Measurements from ENCODE around the gene AP3B2. TPM values are rescaled to one million over a fixed set of nuclear protein-coding genes. Genes with fewer than 3 reads are reported as not detected.

Gene AP3B2
- polyA plus RNA-seq: 0.25 to 0.41 TPM (median 0.31 TPM) in 3 replicates
- polyA plus RNA-seq (2011; ENCODE audit: low read depth): 0.40 TPM
- 0.38 and 0.46 TPM in 2 replicates for polyA plus RNA-seq (2011; cell fraction: cytosol; rRNA removed)
- polyA plus RNA-seq (2011; cell fraction: nucleus; rRNA removed): 2.1 and 3.7 TPM in 2 replicates
- polyA plus RNA-seq (2012; ENCODE audit: low replicate concordance): 0.14 and 0.25 TPM in 2 replicates
- 0.36 TPM in 1 of 3 replicates, not detected in the others for polyA minus RNA-seq
- polyA minus RNA-seq (2011; cell fraction: cytosol; rRNA and poly(A)+ RNA removed): not detected
- 1.1 and 1.4 TPM in 2 replicates for polyA minus RNA-seq (2011; cell fraction: nucleus; rRNA and poly(A)+ RNA removed)

- Histone ChIP-seq H4K20me1 (ENCODE audit: control insufficient read depth, extremely low read depth, insufficient read depth, low read length) (no peaks in the 10 kb centered on the region), H3K79me2 (ENCODE audit: control insufficient read depth, insufficient read depth, low read length) (no peaks in the 10 kb centered on the region), H3K36me3 (ENCODE audit: control insufficient read depth in 2 of 2, extremely low read depth in 1 of 2, insufficient read depth in 2 of 2, low read length in 2 of 2) (no peaks in the 10 kb centered on the region), H3K4me2 (ENCODE audit: control insufficient read depth, extremely low read depth, insufficient read depth, low read depth, low read length) (peak within 1 kb of the TSS; percentile 79), H2AFZ (ENCODE audit: control insufficient read depth, low read length) (peak within 1 kb of the TSS; percentile 71), H3K9me1 (ENCODE audit: control insufficient read depth, extremely low read depth, insufficient read depth, low read length) (no peaks in the 10 kb centered on the region), H3K9ac (ENCODE audit: control insufficient read depth, extremely low read depth, insufficient read depth, low read length) (no peak within 1 kb of the TSS), H3K9me3 (ENCODE audit: control insufficient read depth, low read depth, low read length) (no peaks in the 10 kb centered on the region), H3K27ac (ENCODE audit: control insufficient read depth, insufficient read depth, low read length) (no peak within 1 kb of the TSS), H3K4me3 (ENCODE audit: control insufficient read depth in 2 of 3, extremely low read depth in 1 of 3, insufficient read depth in 2 of 3, low read depth in 1 of 3, low read length in 3 of 3) (peak within 1 kb of the TSS; percentile 63 to 75 (median 67)), H3K27me3 (ENCODE audit: control insufficient read depth, extremely low read depth, insufficient read depth, low read length) (no peaks in the 10 kb centered on the region), H3K4me1 (ENCODE audit: control insufficient read depth, extremely low read depth, insufficient read depth, low read length) (peaks cover 3% of the 10 kb centered on the region)
- DNase-seq (ENCODE audit: low read depth, low spot score) (peak; percentile 13), FAIRE-seq (no peak)
- dilution Hi-C loops (cut with MboI; ENCODE audit: extremely low pct_ligation_motif_present, low sequenced_read_pairs): no loop called here
- TF ChIP-seq EZH2 (IDR thresholded peaks at IDR 0.05; ENCODE audit: low read length) (no peak), CTCF (optimal IDR thresholded peaks at IDR 0.05 in 1 of 3, IDR thresholded peaks at IDR 0.05 in 1 of 3, conservative IDR thresholded peaks at IDR 0.05 in 1 of 3; ENCODE audit: extremely low read depth in 1 of 3, insufficient read depth in 2 of 3, low read length in 3 of 3) (no peak)
Observed at GRCh38 chr15:82709421-82710207, at the start of gene AP3B2. Gene AP3B2 (minus strand): TSS chr15:82709875. CDS start chr15:82709706, 169 bp downstream.

- Histone ChIP-seq H3K4me1 (ENCODE audit: control insufficient read depth, extremely low read depth, insufficient read depth, low read length) (peaks cover 22% of the 10 kb centered on the region), H2AFZ (ENCODE audit: control insufficient read depth, low read length) (no peak overlapping the region), H3K27me3 (ENCODE audit: control insufficient read depth, extremely low read depth, insufficient read depth, low read length) (no peaks in the 10 kb centered on the region), H3K4me3 (ENCODE audit: control insufficient read depth in 2 of 3, extremely low read depth in 1 of 3, insufficient read depth in 2 of 3, low read depth in 1 of 3, low read length in 3 of 3) (peak overlapping the region; percentile 60 to 76 (median 74)), H3K9me1 (ENCODE audit: control insufficient read depth, extremely low read depth, insufficient read depth, low read length) (no peaks in the 10 kb centered on the region), H3K36me3 (ENCODE audit: control insufficient read depth in 2 of 2, extremely low read depth in 1 of 2, insufficient read depth in 2 of 2, low read length in 2 of 2) (peaks cover 15 to 21% of the 10 kb centered on the region in 2 experiments), H4K20me1 (ENCODE audit: control insufficient read depth, extremely low read depth, insufficient read depth, low read length) (peaks cover 8% of the 10 kb centered on the region), H3K27ac (ENCODE audit: control insufficient read depth, insufficient read depth, low read length) (peak overlapping the region; percentile 78), H3K79me2 (ENCODE audit: control insufficient read depth, insufficient read depth, low read length) (peaks cover 56% of the 10 kb centered on the region), H3K9me3 (ENCODE audit: control insufficient read depth, low read depth, low read length) (no peaks in the 10 kb centered on the region), H3K4me2 (ENCODE audit: control insufficient read depth, extremely low read depth, insufficient read depth, low read depth, low read length) (peak overlapping the region; percentile 95), H3K9ac (ENCODE audit: control insufficient read depth, extremely low read depth, insufficient read depth, low read length) (peak overlapping the region; percentile 91)
- no peak for DNase-seq (ENCODE audit: low read depth, low spot score)
- TF ChIP-seq EZH2 (IDR thresholded peaks at IDR 0.05; ENCODE audit: low read length): no peak
- dilution Hi-C loops (cut with MboI; ENCODE audit: extremely low pct_ligation_motif_present, low sequenced_read_pairs): no loop called here
- FAIRE-seq: no peak
Observed at GRCh38 chr15:82751308-82751707, 41.6 kb upstream of the AP3B2 start.
